Lung (tissue), 12 donors: ENCODE results near the gene SHLD1. TPM values are rescaled to one million over a fixed set of nuclear protein-coding genes. Genes with fewer than 3 reads are reported as not detected.

Experiments used
- ATAC-seq: fragments of 200-7000 bp; cut with Tn5 transposase; one replicate; pipeline ENCODE4 v1.9.1; 2020; ENCODE audit warnings: moderate number of reproducible peaks; ENCODE audit not compliant: insufficient read depth, low FRiP score
- DNase-seq, 3 donors: peaks; one replicate each; pipeline ENCODE4 v3.0.0-alpha.2; 2013 to 2017
- H3K27ac ChIP-seq, 2 donors: one replicate each; pipeline ENCODE4 v1.5.1; 2013; ENCODE audit warnings: mild to moderate bottlenecking in 2 of 2, moderate library complexity in 2 of 2, control low read depth in 1 of 2, inconsistent platforms in 1 of 2, low read depth in 1 of 2, low read length in 1 of 2
- H3K27me3 ChIP-seq, 3 donors: one replicate each; pipeline ENCODE4 v1.5.1; 2013; ENCODE audit warnings: low read length in 2 of 3; ENCODE audit not compliant: control insufficient read depth in 3 of 3, insufficient read depth in 3 of 3
- H3K36me3 ChIP-seq, 4 donors: one replicate each; pipeline ENCODE4 v1.5.1; 2013; ENCODE audit warnings: low read length in 4 of 4, mild to moderate bottlenecking in 1 of 4, moderate library complexity in 1 of 4; ENCODE audit not compliant: control insufficient read depth in 4 of 4, insufficient read depth in 4 of 4
- H3K4me1 ChIP-seq, 5 donors: one replicate each; pipeline ENCODE4 v1.5.1; 2013; ENCODE audit warnings: low read length in 5 of 5, mild to moderate bottlenecking in 2 of 5, moderate library complexity in 1 of 5; ENCODE audit not compliant: control insufficient read depth in 5 of 5, insufficient read depth in 5 of 5
- H3K4me3 ChIP-seq: one replicate; pipeline ENCODE4 v1.5.1; 2013; ENCODE audit warnings: mild to moderate bottlenecking, control low read depth, moderate library complexity
- H3K9ac ChIP-seq, 2 donors: one replicate each; pipeline ENCODE4 v1.5.1; 2013; ENCODE audit warnings: low read length in 2 of 2, control low read depth in 1 of 2; ENCODE audit not compliant: insufficient read depth in 1 of 2
- H3K9me3 ChIP-seq, 4 donors: one replicate each; pipeline ENCODE4 v1.5.1; 2013; ENCODE audit warnings: low read length in 3 of 4, mild to moderate bottlenecking in 1 of 4, moderate library complexity in 1 of 4; ENCODE audit not compliant: control insufficient read depth in 4 of 4, insufficient read depth in 3 of 4
- CTCF ChIP-seq: IDR thresholded peaks from 2 replicates; pipeline ENCODE4 v1.5.1; 2012; ENCODE audit warnings: mild to moderate bottlenecking; ENCODE audit errors: control extremely low read depth, extremely low read depth
- WGBS, 2 donors: extraction: QIAGEN DNeasy Blood & Tissue Kit; methylation state at CpG; one replicate each; pipeline ENCODE4 v1.1.7; 2013; 5-methylcytosine and 5-hydroxymethylcytosine counted together
- polyA plus RNA-seq, 2 donors: library from polyadenylated mRNA; stranded (reverse); fragments of 200-250 nt; gene quantifications; one replicate each; pipeline ENCODE4 v1.2.1, GENCODE V29; 2013
- total RNA-seq, 2 donors: library from RNA; depleted of rRNA in 1 of 2; stranded (reverse); fragments of >200 nt in 1 of 2; gene quantifications; one replicate each; pipeline ENCODE4 v1.2.1, GENCODE V29; 2014 to 2021
- donor health status: control.
- donor health status: control.
- donor health status: Bipolar disorder and iron deficiency.
- donor health status: healthy.
- donor health status: DM: yes; HTN: yes; CAD: no.

SHLD1 gene
- total and polyA plus RNA-seq, 4 donors = 5.0 to 6.8 (median 6.1) TPM

GRCh38 chr20:5893621-5894020 is 143.4 kb downstream of the SHLD1 start:
- Histone ChIP-seq H3K27ac (no peak overlapping the region), H3K4me3 (no peak overlapping the region), H3K9ac (no peak overlapping the region), H3K27me3 (peaks cover 0 to 2% (median 0%) of the 10 kb centered on the region in 3 donors), H3K36me3 (no peaks in the 10 kb centered on the region), H3K9me3 (no peaks in the 10 kb centered on the region), H3K4me1 (no peaks in the 10 kb centered on the region)
- DNase-seq (no peak), ATAC-seq (no peak)
- no peak for TF ChIP-seq CTCF
- 87 to 96% methylated on average over 2 of the region's 2 CpGs for WGBS, 2 donors

GRCh38 chr20:5895626-5896025 is 145.4 kb downstream of the SHLD1 start:
- ATAC-seq (no peak), DNase-seq (no peak)
- 68 to 78% methylated on average over 2 of the region's 2 CpGs for WGBS, 2 donors
- Histone ChIP-seq H3K9ac (no peak overlapping the region), H3K9me3 (no peaks in the 10 kb centered on the region), H3K27ac (no peak overlapping the region), H3K36me3 (no peaks in the 10 kb centered on the region), H3K4me1 (no peaks in the 10 kb centered on the region), H3K27me3 (no peaks in the 10 kb centered on the region), H3K4me3 (no peak overlapping the region)
- TF ChIP-seq CTCF = no peak

GRCh38 chr20:5899444-5899843 is 149.2 kb downstream of the SHLD1 start:
- H3K4me3 ChIP-seq = no peak overlapping the region

More at GRCh38 chr20:5899444-5899843, 149.2 kb downstream of the SHLD1 start:
- H3K36me3 ChIP-seq = no peaks in the 10 kb centered on the region
- no peak for ATAC-seq
- no peaks in the 10 kb centered on the region for H3K4me1 ChIP-seq
- H3K27me3 ChIP-seq = no peaks in the 10 kb centered on the region
- DNase-seq = no peak
- H3K9ac ChIP-seq = no peak overlapping the region
- 64 to 88% methylated on average over 1 of the region's 1 CpG for WGBS, 2 donors
- no peak overlapping the region for H3K27ac ChIP-seq
- TF ChIP-seq CTCF = no peak
- no peaks in the 10 kb centered on the region for H3K9me3 ChIP-seq
